Measurements from ENCODE around the gene CPNE6.

Gene CPNE6

DNA sequence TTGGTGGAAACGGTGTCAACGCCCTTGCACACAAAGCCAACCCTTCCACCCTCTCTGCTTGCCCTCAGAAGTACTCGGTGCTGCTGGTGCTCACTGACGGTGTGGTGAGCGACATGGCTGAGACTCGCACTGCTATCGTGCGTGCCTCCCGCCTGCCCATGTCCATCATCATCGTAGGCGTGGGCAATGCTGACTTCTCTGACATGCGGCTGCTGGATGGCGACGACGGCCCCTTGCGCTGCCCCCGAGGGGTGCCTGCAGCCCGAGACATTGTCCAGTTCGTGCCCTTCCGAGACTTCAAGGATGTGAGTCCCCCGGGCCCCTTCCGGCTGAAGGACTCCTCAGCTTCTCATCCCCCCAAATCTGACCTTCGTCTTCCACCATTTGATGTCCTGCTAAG lies 5.7 kb downstream of the CPNE6 start:
- DNase-seq (ENCODE audit: low read depth), result no peak
- H3K4me3 ChIP-seq (ENCODE audit: low read depth, low read length), result no peak overlapping the region
- in situ Hi-C loops (cut with HindIII; ENCODE audit: low sequenced_read_pairs), result no loop called here
- TF ChIP-seq, protein P1, sequence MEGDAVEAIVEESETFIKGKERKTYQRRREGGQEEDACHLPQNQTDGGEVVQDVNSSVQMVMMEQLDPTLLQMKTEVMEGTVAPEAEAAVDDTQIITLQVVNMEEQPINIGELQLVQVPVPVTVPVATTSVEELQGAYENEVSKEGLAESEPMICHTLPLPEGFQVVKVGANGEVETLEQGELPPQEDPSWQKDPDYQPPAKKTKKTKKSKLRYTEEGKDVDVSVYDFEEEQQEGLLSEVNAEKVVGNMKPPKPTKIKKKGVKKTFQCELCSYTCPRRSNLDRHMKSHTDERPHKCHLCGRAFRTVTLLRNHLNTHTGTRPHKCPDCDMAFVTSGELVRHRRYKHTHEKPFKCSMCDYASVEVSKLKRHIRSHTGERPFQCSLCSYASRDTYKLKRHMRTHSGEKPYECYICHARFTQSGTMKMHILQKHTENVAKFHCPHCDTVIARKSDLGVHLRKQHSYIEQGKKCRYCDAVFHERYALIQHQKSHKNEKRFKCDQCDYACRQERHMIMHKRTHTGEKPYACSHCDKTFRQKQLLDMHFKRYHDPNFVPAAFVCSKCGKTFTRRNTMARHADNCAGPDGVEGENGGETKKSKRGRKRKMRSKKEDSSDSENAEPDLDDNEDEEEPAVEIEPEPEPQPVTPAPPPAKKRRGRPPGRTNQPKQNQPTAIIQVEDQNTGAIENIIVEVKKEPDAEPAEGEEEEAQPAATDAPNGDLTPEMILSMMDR (IDR thresholded peaks at IDR 0.05; ENCODE audit: low read depth, low read length, missing control alignments), result no peak

DNA sequence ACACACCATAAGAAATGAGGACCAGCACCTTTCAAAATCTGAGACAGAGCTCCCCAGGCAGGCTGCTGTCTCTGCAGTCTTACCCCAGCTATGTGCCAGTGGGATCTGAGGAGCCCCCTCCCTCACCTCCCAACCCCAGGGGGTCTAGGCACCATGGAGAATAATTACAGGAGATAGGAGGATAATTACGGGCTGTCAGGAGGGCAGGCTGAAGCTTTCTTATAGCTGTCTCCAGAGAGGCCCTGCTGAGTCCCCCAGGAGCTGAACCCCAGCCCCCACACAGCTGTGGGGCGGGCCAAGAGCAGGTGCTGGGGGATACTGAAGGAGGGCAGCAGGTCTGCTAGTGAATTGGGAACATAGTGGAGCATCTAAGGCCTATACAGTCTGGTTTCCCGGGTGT lies 6.8 kb downstream of the CPNE6 start:
- in situ Hi-C loops (cut with HindIII; ENCODE audit: low sequenced_read_pairs), result no loop called here
- TF ChIP-seq, protein P1 (IDR thresholded peaks at IDR 0.05; ENCODE audit: low read depth, low read length, missing control alignments), result no peak
- no peak overlapping the region for H3K4me3 ChIP-seq (ENCODE audit: low read depth, low read length)
- no peak for DNase-seq (ENCODE audit: low read depth)

DNA sequence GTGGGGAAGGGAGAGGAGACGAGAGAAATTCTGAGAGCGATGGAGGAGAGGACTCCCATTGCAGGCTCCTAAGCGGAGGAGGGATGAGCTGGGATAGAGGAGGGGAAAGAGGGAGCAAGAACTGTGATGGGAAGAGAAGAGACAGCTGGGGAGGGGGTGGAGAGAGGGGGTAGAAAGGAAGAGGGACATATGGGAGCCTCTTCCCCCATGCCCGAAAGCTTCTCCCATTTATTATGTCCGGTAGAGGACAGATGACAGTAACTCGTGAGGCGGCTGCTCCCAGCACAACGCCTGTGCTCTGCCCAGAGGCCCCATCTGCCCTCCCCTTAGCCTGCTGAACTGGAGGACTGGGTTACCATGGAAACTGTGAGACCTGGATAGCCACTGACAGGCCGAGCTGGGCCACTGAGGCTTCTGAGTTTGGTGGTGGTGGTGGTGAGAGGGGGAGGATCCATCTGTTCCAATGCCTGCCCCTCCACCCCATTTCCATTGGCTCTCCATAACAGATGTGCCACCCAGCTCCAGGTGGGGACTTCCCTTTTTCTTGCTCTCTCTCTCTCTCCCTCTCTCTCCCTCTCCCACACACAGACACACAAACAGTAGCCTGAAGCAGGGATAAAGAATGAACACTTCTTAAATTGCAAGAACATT lies 8.3 kb downstream of the CPNE6 start:
- H3K4me3 ChIP-seq (ENCODE audit: low read depth, low read length), result no peak overlapping the region
- no peak for DNase-seq (ENCODE audit: low read depth)
- in situ Hi-C loops (cut with HindIII; ENCODE audit: low sequenced_read_pairs), result no loop called here
- TF ChIP-seq, protein P1 (IDR thresholded peaks at IDR 0.05; ENCODE audit: low read depth, low read length, missing control alignments), result no peak

DNA sequence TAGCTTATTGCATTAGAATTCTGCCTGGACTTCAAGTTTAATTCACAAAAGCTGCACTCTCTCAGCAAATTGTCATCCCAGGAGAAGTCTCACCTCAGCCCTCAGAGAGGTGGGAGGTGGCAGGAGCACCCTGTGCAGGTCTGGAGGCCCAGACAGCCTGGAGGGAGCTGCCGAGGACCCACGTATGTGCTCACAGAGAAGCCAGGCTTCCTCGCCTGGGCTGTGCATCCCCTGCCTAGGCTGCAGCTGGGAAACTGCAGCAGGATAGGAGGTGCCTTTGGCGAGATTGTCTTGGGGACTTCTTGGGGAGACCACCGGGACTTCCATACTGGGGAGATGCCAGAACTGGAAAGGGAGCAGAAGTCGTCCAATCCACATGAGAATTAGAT lies 8.8 kb downstream of the CPNE6 start:
- TF ChIP-seq, protein P1 (IDR thresholded peaks at IDR 0.05; ENCODE audit: low read depth, low read length, missing control alignments), result no peak
- no peak for DNase-seq (ENCODE audit: low read depth)
- in situ Hi-C loops (cut with HindIII; ENCODE audit: low sequenced_read_pairs), result no loop called here
- H3K4me3 ChIP-seq (ENCODE audit: low read depth, low read length), result no peak overlapping the region

DNA sequence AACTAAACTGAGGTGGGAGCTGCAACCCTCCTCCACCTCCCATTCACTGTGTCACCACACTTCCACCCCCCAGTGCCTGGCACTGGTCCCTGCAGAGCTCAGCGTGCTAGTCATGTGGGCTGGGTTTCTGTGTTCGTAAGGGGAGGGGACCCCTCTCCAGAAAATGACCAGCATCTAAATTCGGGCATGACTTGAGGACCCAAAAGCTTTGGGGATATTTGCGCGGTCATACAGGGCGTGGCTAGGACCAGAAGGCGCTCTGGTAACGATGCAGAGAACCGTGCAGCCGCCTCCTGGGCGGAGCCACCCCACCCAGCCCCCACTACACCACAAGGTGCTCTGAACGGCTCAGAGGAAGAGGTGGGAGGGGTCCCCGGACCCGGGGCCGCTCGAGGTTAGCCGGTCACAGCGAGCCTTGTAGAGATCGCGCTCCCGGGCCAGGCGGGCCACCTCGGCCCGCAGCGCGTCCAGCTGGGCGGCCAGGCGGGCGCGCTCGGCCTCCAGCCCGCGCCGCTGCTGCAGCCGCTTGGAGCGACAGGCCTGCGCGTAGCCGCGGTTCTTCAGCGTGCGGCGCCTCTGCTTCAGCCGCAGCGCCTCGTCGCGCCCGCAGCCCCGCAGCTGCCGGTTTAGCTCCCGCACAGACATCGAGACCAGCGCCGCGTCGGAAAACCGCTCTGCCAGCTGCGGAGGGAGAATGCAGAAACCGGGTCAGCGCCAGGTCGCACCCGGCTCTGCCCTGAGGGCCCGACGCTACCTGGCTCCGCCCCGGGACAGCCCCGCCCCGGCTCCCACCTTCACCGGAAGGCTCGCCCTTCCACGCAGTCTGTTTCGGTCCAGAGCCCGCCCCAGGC lies 9.8 kb downstream of the CPNE6 start:
- in situ Hi-C loops (cut with HindIII; ENCODE audit: low sequenced_read_pairs), result no loop called here
- TF ChIP-seq, protein P1 (IDR thresholded peaks at IDR 0.05; ENCODE audit: low read depth, low read length, missing control alignments), result no peak
- no peak for DNase-seq (ENCODE audit: low read depth)
- H3K4me3 ChIP-seq (ENCODE audit: low read depth, low read length), result peak overlapping the region; percentile 46

DNA sequence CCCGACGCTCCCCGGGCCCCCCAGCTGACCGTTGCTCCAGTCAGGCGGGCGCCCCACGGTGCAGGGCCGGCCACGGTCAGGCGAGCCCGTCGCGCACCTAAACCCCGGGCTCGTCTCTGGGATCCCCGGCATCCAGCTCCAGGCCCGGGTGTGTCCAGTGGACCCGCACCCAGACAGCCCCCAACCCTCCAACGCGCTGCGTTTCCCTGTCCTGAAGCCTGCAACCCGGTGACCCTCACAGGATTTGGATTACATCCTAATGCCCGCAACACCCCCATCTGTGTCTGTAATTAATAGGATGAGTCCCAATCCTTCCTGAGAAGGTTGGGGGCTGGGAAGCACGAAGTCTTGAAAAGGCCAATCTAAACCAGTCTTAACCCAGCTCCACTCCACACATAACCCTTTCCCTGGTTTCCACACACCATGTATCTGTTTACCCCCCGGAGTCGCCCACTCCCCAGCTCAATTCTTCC lies 10.4 kb downstream of the CPNE6 start:
- in situ Hi-C loops (cut with HindIII; ENCODE audit: low sequenced_read_pairs), result no loop called here
- H3K4me3 ChIP-seq (ENCODE audit: low read depth, low read length), result peak overlapping the region; percentile 46
- TF ChIP-seq, protein P1 (IDR thresholded peaks at IDR 0.05; ENCODE audit: low read depth, low read length, missing control alignments), result no peak
- DNase-seq (ENCODE audit: low read depth), result no peak

Measured in astrocyte of the cerebellum (primary cell).